HEK293 (cell line): Measurements from ENCODE around the gene GALK1.

Experiments
- CTCF ChIA-PET: fragments of 350-600 bp; formaldehyde crosslinking; extraction: SDS; loops from one replicate; lab custom pipeline; 2021; ENCODE audit warnings: antibody characterized with exemption; lab: Yijun Ruan, JAX
- POLR2A ChIA-PET: fragments of 300-600 bp; formaldehyde crosslinking; extraction: SDS; loops from one replicate; lab custom pipeline; 2020; ENCODE audit warnings: antibody characterized with exemption, inconsistent platforms; lab: Yijun Ruan, JAX
- H3K27ac ChIP-seq: fragments of 200-500 bp; sonication (Bioruptor generic); 2 replicates; pipeline ENCODE4 v1.5.1; 2014; ENCODE audit warnings: low read depth, low read length, control low read depth, inconsistent platforms; ENCODE audit errors: extremely low read depth
- H3K36me3 ChIP-seq, 2 experiments: fragments of 200-500 bp in 1 of 2; sonication (Bioruptor generic) in 1 of 2; 1 replicate in 1 of 2; 2 replicates in 1 of 2; pipeline ENCODE4 v1.5.1; 2014 to 2017; ENCODE audit warnings: inconsistent platforms in 2 of 2, low read length in 2 of 2; ENCODE audit not compliant: control insufficient read depth in 2 of 2, insufficient read depth in 1 of 2
- H3K4me1 ChIP-seq: fragments of 200-500 bp; sonication (Bioruptor generic); 2 replicates; pipeline ENCODE4 v1.5.1; 2014; ENCODE audit warnings: mild to moderate bottlenecking, low read length, inconsistent platforms; ENCODE audit not compliant: control insufficient read depth, insufficient read depth
- H3K4me3 ChIP-seq: 2 replicates; pipeline ENCODE4 v1.5.1; 2011; ENCODE audit warnings: low read depth, mild to moderate bottlenecking, control low read depth, low read length, moderate library complexity
- H3K9me3 ChIP-seq: fragments of 200-500 bp; sonication (Bioruptor generic); 2 replicates; pipeline ENCODE4 v1.5.1; 2014; ENCODE audit warnings: low read depth, low read length, inconsistent platforms; ENCODE audit not compliant: control insufficient read depth, insufficient read depth
- GFI1B ChIP-seq: fragments of 450-650 bp; formaldehyde crosslinking; IDR thresholded peaks from 2 replicates; pipeline ENCODE4 v1.5.1; 2016; ENCODE audit warnings: missing biosample characterization, missing genetic modification characterization
- HOXD13 ChIP-seq: sonication (generic); formaldehyde crosslinking; IDR thresholded peaks from 2 replicates; pipeline ENCODE4 v1.8.0; 2022; ENCODE audit warnings: missing genetic modification reagents, borderline replicate concordance
- MYNN ChIP-seq: fragments of 450-650 bp; formaldehyde crosslinking; IDR thresholded peaks from 2 replicates; pipeline ENCODE4 v1.5.1; 2016; ENCODE audit warnings: missing biosample characterization, missing genetic modification characterization, borderline replicate concordance
- OSR2 ChIP-seq: fragments of 450-650 bp; formaldehyde crosslinking; IDR thresholded peaks from 2 replicates; pipeline ENCODE4 v1.5.1; 2016; ENCODE audit warnings: missing biosample characterization, missing genetic modification characterization
- PATZ1 ChIP-seq: fragments of 450-650 bp; formaldehyde crosslinking; IDR thresholded peaks from 2 replicates; pipeline ENCODE4 v1.5.1; 2016; ENCODE audit warnings: missing biosample characterization, missing genetic modification characterization
- PBX3 ChIP-seq: sonication (generic); formaldehyde crosslinking; IDR thresholded peaks from 2 replicates; pipeline ENCODE4 v1.8.1; 2022; ENCODE audit warnings: mild to moderate bottlenecking, moderate library complexity, missing genetic modification reagents
- SALL2 ChIP-seq: fragments of 450-650 bp; formaldehyde crosslinking; IDR thresholded peaks from 2 replicates; pipeline ENCODE4 v1.5.0; 2017; ENCODE audit warnings: missing biosample characterization, mild to moderate bottlenecking, missing genetic modification characterization, borderline replicate concordance
- SCRT1 ChIP-seq: fragments of 450-650 bp; formaldehyde crosslinking; IDR thresholded peaks from 2 replicates; pipeline ENCODE4 v1.5.1; 2016; ENCODE audit warnings: missing biosample characterization, missing genetic modification characterization, borderline replicate concordance
- WT1 ChIP-seq: fragments of 450-650 bp; formaldehyde crosslinking; IDR thresholded peaks from 2 replicates; pipeline ENCODE4 v1.5.1; 2016; ENCODE audit warnings: missing biosample characterization, missing genetic modification characterization
- YY2 ChIP-seq: fragments of 450-650 bp; formaldehyde crosslinking; IDR thresholded peaks from 2 replicates; pipeline ENCODE4 v1.5.1; 2016; ENCODE audit warnings: missing biosample characterization, missing genetic modification characterization
- ZBTB17 ChIP-seq: fragments of 450-650 bp; formaldehyde crosslinking; IDR thresholded peaks from 2 replicates; pipeline ENCODE4 v1.5.1; 2016; ENCODE audit warnings: missing biosample characterization, missing genetic modification characterization
- ZBTB49 ChIP-seq: fragments of 450-650 bp; formaldehyde crosslinking; IDR thresholded peaks from 2 replicates; pipeline ENCODE4 v1.5.1; 2016; ENCODE audit warnings: missing biosample characterization, missing genetic modification characterization, low read depth
- ZFHX2 ChIP-seq: fragments of 450-650 bp; formaldehyde crosslinking; conservative IDR thresholded peaks from 2 replicates; pipeline ENCODE4 v1.5.1; 2016; ENCODE audit warnings: missing biosample characterization, missing genetic modification characterization
- ZNF169 ChIP-seq: fragments of 450-650 bp; formaldehyde crosslinking; IDR thresholded peaks from 2 replicates; pipeline ENCODE4 v1.5.1; 2016; ENCODE audit warnings: missing biosample characterization, missing genetic modification characterization
- ZNF184 ChIP-seq: fragments of 450-650 bp; IDR thresholded peaks from 2 replicates; pipeline ENCODE4 v1.5.1; 2018; ENCODE audit warnings: missing biosample characterization, mild to moderate bottlenecking, missing genetic modification characterization
- ZNF248 ChIP-seq: fragments of 450-650 bp; formaldehyde crosslinking; IDR thresholded peaks from 2 replicates; pipeline ENCODE4 v1.5.1; 2017; ENCODE audit warnings: missing biosample characterization, missing genetic modification characterization
- ZNF302 ChIP-seq: fragments of 450-650 bp; formaldehyde crosslinking; IDR thresholded peaks from 2 replicates; pipeline ENCODE4 v1.5.1; 2016; ENCODE audit warnings: missing biosample characterization, missing genetic modification characterization, low read depth
- ZNF488 ChIP-seq: fragments of 450-650 bp; formaldehyde crosslinking; IDR thresholded peaks from 2 replicates; pipeline ENCODE4 v1.5.1; 2016; ENCODE audit warnings: missing biosample characterization, missing genetic modification characterization
- ZNF518A ChIP-seq: fragments of 450-650 bp; formaldehyde crosslinking; conservative IDR thresholded peaks from 2 replicates; pipeline ENCODE4 v1.5.1; 2016; ENCODE audit warnings: low read depth, missing biosample characterization, missing genetic modification characterization
- ZNF610 ChIP-seq: fragments of 450-650 bp; formaldehyde crosslinking; IDR thresholded peaks from 2 replicates; pipeline ENCODE4 v1.5.1; 2016; ENCODE audit warnings: missing biosample characterization, missing genetic modification characterization, borderline replicate concordance
- ZNF629 ChIP-seq: fragments of 450-650 bp; formaldehyde crosslinking; IDR thresholded peaks from 2 replicates; pipeline ENCODE4 v1.5.1; 2017; ENCODE audit warnings: missing biosample characterization, missing genetic modification characterization
- ZNF701 ChIP-seq: fragments of 450-650 bp; formaldehyde crosslinking; IDR thresholded peaks from 2 replicates; pipeline ENCODE4 v1.5.1; 2016; ENCODE audit warnings: missing biosample characterization, missing genetic modification characterization
- ZNF768 ChIP-seq: fragments of 450-650 bp; formaldehyde crosslinking; IDR thresholded peaks from 2 replicates; pipeline ENCODE4 v1.5.1; 2018; ENCODE audit warnings: missing biosample characterization, mild to moderate bottlenecking, missing genetic modification characterization
- ZNF843 ChIP-seq: fragments of 450-650 bp; formaldehyde crosslinking; IDR thresholded peaks from 2 replicates; pipeline ENCODE4 v1.5.1; 2016; ENCODE audit warnings: missing biosample characterization, missing genetic modification characterization

Gene GALK1

GRCh38 chr17:75803883-75804282, 38.9 kb upstream of the GALK1 start (continued):
- TF ChIP-seq OSR2 (tag by site-specific recombination) (no peak), ZNF610 (tag by site-specific recombination) (no peak), ZFHX2 (tag by site-specific recombination) (no peak), SALL2 (tag by site-specific recombination) (no peak), ZNF488 (tag by site-specific recombination) (no peak), PBX3 (no peak), ZNF302 (no peak), ZNF701 (tag by site-specific recombination) (no peak), ZNF184 (no peak), ZNF768 (tag by site-specific recombination) (no peak), ZNF843 (tag by site-specific recombination) (no peak), ZNF248 (no peak), ZNF169 (tag by site-specific recombination) (no peak)

GRCh38 chr17:75799402-75799801, 34.4 kb upstream of the GALK1 start:
- no peak for TF ChIP-seq SCRT1 (tag by site-specific recombination)
- TF ChIP-seq YY2 (tag by site-specific recombination): no peak
- TF ChIP-seq WT1 (tag by site-specific recombination): no peak
- no peak for TF ChIP-seq ZBTB17 (tag by site-specific recombination)
- TF ChIP-seq HOXD13 (CRISPR knock-in tag): no peak
- TF ChIP-seq ZNF629: no peak
- no peak for TF ChIP-seq GFI1B (tag by site-specific recombination)
- TF ChIP-seq MYNN: no peak
- no peak for TF ChIP-seq ZNF701 (tag by site-specific recombination)
- no peak for TF ChIP-seq PATZ1
- TF ChIP-seq ZBTB49: no peak
- no peak for TF ChIP-seq ZNF518A (tag by site-specific recombination)
- CTCF ChIA-PET: interaction anchor here (0.9 to 1.5 kb wide), 2 partner anchors 10 to 31 kb away, joined by 3 to 4 read pairs; no protein-coding TSS in a partner anchor
- no peak overlapping the region for H3K4me3 ChIP-seq
- no peak overlapping the region for H3K27ac ChIP-seq
- H3K4me1 ChIP-seq: no peaks in the 10 kb centered on the region
- POLR2A ChIA-PET: interaction anchor here (0.8 to 7.0 kb wide), 6 partner anchors 10 to 19 kb away, joined by 3 to 51 read pairs (median 6); partner anchors contain the start of gene UNK
- no peaks in the 10 kb centered on the region for H3K9me3 ChIP-seq
- peaks cover 55 to 69% of the 10 kb centered on the region in 2 experiments for H3K36me3 ChIP-seq
